MM.1S (cell line): ENCODE measurements around the gene MED13L.

Source experiments
- EZH2 ChIP-seq: fragments of 300-600 bp; sonication (generic); optimal IDR thresholded peaks from 2 replicates; pipeline ENCODE3; 2017; ENCODE audit warnings: low read depth, mild to moderate bottlenecking, antibody characterized with exemption, low read length, mixed read lengths
- EZH2phosphoT487 ChIP-seq: fragments of 300-600 bp; sonication (generic); IDR thresholded peaks from 2 replicates; pipeline ENCODE4 v1.6.1; 2018; ENCODE audit warnings: antibody characterized with exemption, low read length
- TF ChIP-seq, protein P1 (sequence below): fragments of 300-600 bp; sonication (generic); IDR thresholded peaks from 2 replicates; pipeline ENCODE4 v1.5.1; 2016; ENCODE audit warnings: antibody characterized with exemption, low read length, mixed read lengths

DNA sequence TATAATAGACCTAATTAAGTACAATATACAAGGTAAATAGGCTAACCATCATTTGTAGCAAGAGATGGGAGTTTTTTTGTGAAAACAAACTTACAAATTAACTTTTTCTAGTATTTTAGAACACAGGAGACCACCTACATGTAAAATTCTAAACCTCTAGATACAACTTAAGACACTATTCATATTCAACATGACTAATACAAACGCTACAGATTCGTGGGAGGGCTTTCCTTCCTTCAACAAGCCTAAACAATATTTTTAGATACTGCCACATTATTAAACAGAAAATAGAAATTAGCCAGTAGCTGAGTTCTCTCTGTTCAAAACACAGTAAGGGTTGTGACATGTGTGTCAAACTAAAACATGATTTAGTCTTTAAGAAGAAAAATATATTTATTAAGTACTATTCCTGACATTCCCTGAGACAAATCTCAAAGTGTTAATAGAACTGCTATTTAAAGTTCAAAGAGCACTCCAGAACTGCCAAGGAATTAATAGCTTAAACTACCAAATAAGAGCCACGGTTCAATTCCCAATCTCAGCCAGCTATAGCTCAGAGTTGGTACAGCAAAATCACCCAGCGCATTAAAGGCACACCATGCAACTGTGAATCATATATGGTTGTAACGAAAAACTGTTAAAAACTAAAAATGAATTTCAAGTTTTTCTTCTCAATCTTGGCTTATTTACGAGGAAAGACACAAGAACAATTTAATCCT lies 10.7 kb downstream of the MED13L start:
- TF ChIP-seq, protein P1, sequence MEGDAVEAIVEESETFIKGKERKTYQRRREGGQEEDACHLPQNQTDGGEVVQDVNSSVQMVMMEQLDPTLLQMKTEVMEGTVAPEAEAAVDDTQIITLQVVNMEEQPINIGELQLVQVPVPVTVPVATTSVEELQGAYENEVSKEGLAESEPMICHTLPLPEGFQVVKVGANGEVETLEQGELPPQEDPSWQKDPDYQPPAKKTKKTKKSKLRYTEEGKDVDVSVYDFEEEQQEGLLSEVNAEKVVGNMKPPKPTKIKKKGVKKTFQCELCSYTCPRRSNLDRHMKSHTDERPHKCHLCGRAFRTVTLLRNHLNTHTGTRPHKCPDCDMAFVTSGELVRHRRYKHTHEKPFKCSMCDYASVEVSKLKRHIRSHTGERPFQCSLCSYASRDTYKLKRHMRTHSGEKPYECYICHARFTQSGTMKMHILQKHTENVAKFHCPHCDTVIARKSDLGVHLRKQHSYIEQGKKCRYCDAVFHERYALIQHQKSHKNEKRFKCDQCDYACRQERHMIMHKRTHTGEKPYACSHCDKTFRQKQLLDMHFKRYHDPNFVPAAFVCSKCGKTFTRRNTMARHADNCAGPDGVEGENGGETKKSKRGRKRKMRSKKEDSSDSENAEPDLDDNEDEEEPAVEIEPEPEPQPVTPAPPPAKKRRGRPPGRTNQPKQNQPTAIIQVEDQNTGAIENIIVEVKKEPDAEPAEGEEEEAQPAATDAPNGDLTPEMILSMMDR, result no peak
- TF ChIP-seq EZH2 (no peak), EZH2phosphoT487 (no peak)
